Peyer's patch (tissue), 4 donors: Measurements from ENCODE around the gene AUTS2.

Experiments
- POLR2A ChIP-seq, 2 donors: fragments of 450-650 bp; IDR thresholded peaks; one replicate each; pipeline ENCODE4 v1.5.1; 2017; ENCODE audit warnings: antibody characterized with exemption in 2 of 2, mild to moderate bottlenecking in 2 of 2, moderate library complexity in 2 of 2
- TF ChIP-seq, protein P1 (sequence below), 6 experiments: fragments of 450-650 bp in 4 of 6; fragments of 200-600 bp in 2 of 6; sonication (generic) in 1 of 6; IDR thresholded peaks; one replicate each; pipeline ENCODE4 v1.5.1; 2017 to 2019; ENCODE audit warnings: antibody characterized with exemption in 6 of 6, mild to moderate bottlenecking in 3 of 6, moderate library complexity in 1 of 6

DNA sequence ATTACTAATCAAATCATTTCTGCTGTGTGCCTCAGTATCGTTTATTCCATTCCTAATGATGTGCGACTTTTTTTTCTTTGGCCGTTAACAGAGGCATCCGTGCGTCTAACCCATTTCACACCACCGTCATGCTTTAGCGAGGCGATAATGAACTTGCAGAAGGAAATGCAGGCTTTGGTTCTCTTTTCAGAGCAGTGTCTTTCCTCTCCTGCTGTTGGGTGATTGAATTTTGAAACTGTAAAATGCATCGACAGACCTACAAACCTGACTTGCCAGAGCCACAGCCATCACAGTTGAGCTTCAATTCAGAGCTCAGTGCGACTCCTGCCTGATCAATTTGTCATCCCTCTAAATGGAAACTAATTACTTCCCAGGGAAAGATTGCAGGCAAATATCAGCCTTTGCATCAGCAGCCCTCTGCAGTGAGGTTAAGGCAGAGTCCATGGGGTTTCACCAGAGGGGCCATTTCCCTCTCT, 1047.6 kb downstream of the AUTS2 start:
- TF ChIP-seq, protein P1, sequence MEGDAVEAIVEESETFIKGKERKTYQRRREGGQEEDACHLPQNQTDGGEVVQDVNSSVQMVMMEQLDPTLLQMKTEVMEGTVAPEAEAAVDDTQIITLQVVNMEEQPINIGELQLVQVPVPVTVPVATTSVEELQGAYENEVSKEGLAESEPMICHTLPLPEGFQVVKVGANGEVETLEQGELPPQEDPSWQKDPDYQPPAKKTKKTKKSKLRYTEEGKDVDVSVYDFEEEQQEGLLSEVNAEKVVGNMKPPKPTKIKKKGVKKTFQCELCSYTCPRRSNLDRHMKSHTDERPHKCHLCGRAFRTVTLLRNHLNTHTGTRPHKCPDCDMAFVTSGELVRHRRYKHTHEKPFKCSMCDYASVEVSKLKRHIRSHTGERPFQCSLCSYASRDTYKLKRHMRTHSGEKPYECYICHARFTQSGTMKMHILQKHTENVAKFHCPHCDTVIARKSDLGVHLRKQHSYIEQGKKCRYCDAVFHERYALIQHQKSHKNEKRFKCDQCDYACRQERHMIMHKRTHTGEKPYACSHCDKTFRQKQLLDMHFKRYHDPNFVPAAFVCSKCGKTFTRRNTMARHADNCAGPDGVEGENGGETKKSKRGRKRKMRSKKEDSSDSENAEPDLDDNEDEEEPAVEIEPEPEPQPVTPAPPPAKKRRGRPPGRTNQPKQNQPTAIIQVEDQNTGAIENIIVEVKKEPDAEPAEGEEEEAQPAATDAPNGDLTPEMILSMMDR (IDR thresholded peaks at IDR 0.05), result no peak
- no peak for TF ChIP-seq POLR2A (IDR thresholded peaks at IDR 0.05)
